ENCODE measurements around the gene CUZD1. TPM values are rescaled to one million over a fixed set of nuclear protein-coding genes. Genes with fewer than 3 reads are reported as not detected.

Gene CUZD1
- total and polyA plus RNA-seq, 2 donors from 2014 or later: 0.54 to 0.65 TPM

GRCh38 chr10:122852261-122852660, 6.6 kb upstream of the CUZD1 start:
- no peak for TF ChIP-seq CTCF (IDR thresholded peaks at IDR 0.05; ENCODE audit: borderline replicate concordance, extremely low read depth, insufficient read depth)
- Histone ChIP-seq H3K9me3 (ENCODE audit: control insufficient read depth in 2 of 3, insufficient read depth in 1 of 3, low read length in 3 of 3) (no peaks in the 10 kb centered on the region), H3K4me1 (ENCODE audit: control insufficient read depth in 2 of 3, insufficient read depth in 2 of 3, low read depth in 1 of 3, low read length in 3 of 3) (peaks cover 0 to 3% (median 0%) of the 10 kb centered on the region in 3 donors), H3K4me3 (ENCODE audit: low read length in 3 of 3) (no peak overlapping the region), H3K27me3 (ENCODE audit: control insufficient read depth, insufficient read depth, low read length) (no peaks in the 10 kb centered on the region), H3K27ac (ENCODE audit: low read depth in 2 of 2, low read length in 2 of 2) (no peak overlapping the region), H3K36me3 (ENCODE audit: control insufficient read depth in 2 of 3, insufficient read depth in 3 of 3, low read length in 3 of 3) (no peaks in the 10 kb centered on the region), H3K9ac (ENCODE audit: low read length in 3 of 3) (no peak overlapping the region)
- DNase-seq (no peak), FAIRE-seq (no peak)
- intact Hi-C loops (cut with DNase I): no loop called here

- Histone ChIP-seq H3K9ac (ENCODE audit: low read length in 3 of 3) (no peak overlapping the region), H3K9me3 (ENCODE audit: control insufficient read depth in 2 of 3, insufficient read depth in 1 of 3, low read length in 3 of 3) (no peaks in the 10 kb centered on the region), H3K4me3 (ENCODE audit: low read length in 3 of 3) (no peak overlapping the region), H3K27me3 (ENCODE audit: control insufficient read depth, insufficient read depth, low read length) (no peaks in the 10 kb centered on the region), H3K4me1 (ENCODE audit: control insufficient read depth in 2 of 3, insufficient read depth in 2 of 3, low read depth in 1 of 3, low read length in 3 of 3) (no peaks in the 10 kb centered on the region), H3K36me3 (ENCODE audit: control insufficient read depth in 2 of 3, insufficient read depth in 3 of 3, low read length in 3 of 3) (no peaks in the 10 kb centered on the region), H3K27ac (ENCODE audit: low read depth in 2 of 2, low read length in 2 of 2) (no peak overlapping the region)
- intact Hi-C loops (cut with DNase I): no loop called here
- FAIRE-seq (no peak), DNase-seq (no peak)
- TF ChIP-seq CTCF (IDR thresholded peaks at IDR 0.05; ENCODE audit: borderline replicate concordance, extremely low read depth, insufficient read depth): no peak
These were observed 5.3 kb upstream of the CUZD1 start for GRCh38 chr10:122850705-122851640.

- Histone ChIP-seq H3K4me1 (ENCODE audit: control insufficient read depth in 2 of 3, insufficient read depth in 2 of 3, low read depth in 1 of 3, low read length in 3 of 3) (no peaks in the 10 kb centered on the region), H3K9me3 (ENCODE audit: control insufficient read depth in 2 of 3, insufficient read depth in 1 of 3, low read length in 3 of 3) (no peaks in the 10 kb centered on the region), H3K27ac (ENCODE audit: low read depth in 2 of 2, low read length in 2 of 2) (no peak overlapping the region), H3K4me3 (ENCODE audit: low read length in 3 of 3) (no peak overlapping the region), H3K27me3 (ENCODE audit: control insufficient read depth, insufficient read depth, low read length) (no peaks in the 10 kb centered on the region), H3K36me3 (ENCODE audit: control insufficient read depth in 2 of 3, insufficient read depth in 3 of 3, low read length in 3 of 3) (no peaks in the 10 kb centered on the region), H3K9ac (ENCODE audit: low read length in 3 of 3) (no peak overlapping the region)
- intact Hi-C loops (cut with DNase I): no loop called here
- TF ChIP-seq CTCF (IDR thresholded peaks at IDR 0.05; ENCODE audit: borderline replicate concordance, extremely low read depth, insufficient read depth): no peak
- DNase-seq: no peak
- no peak for FAIRE-seq
These were observed 4.4 kb upstream of the CUZD1 start for GRCh38 chr10:122849900-122850605.

Data from kidney (tissue), 14 donors.